ENCODE data around the gene NEU3. TPM values are rescaled to one million over a fixed set of nuclear protein-coding genes. Genes with fewer than 3 reads are reported as not detected.

Gene NEU3
- polyA plus RNA-seq, 3 donors, result 2.3 to 25.1 (median 3.9) TPM

GRCh38 chr11:74971424-74971823 lies 17.3 kb upstream of the NEU3 start:
- H2AFZ ChIP-seq (ENCODE audit: insufficient read depth, low read depth, low read length, poor library complexity, severe bottlenecking), result no peak overlapping the region
- no peak overlapping the region for H3K4me2 ChIP-seq (replicated peaks; ENCODE audit: extremely low read depth, low read length, poor library complexity, severe bottlenecking)
- H3K4me3 ChIP-seq (replicated peaks in 1 of 3; ENCODE audit: low read depth in 2 of 3, low read length in 3 of 3), result no peak overlapping the region
- no peaks in the 10 kb centered on the region for H3K9me3 ChIP-seq (replicated peaks in 1 of 2; ENCODE audit: control insufficient read depth in 1 of 2, insufficient read depth in 1 of 2, low read length in 2 of 2)
- no peaks in the 10 kb centered on the region for H3K27me3 Mint-ChIP-seq (ENCODE audit: low read depth in 3 of 3)
- peaks cover 90 to 98% of the 10 kb centered on the region in 2 donors for H3K36me3 ChIP-seq (replicated peaks in 1 of 2; ENCODE audit: control insufficient read depth in 1 of 2, insufficient read depth in 2 of 2, low read length in 2 of 2)
- WGBS (ENCODE audit: insufficient coverage), result 93% methylated on average over 2 of the region's 6 CpGs
- H3K27me3 ChIP-seq (ENCODE audit: control insufficient read depth in 2 of 2, insufficient read depth in 2 of 2, low read length in 2 of 2), result no peaks in the 10 kb centered on the region
- H3K36me3 Mint-ChIP-seq, result peaks cover 69 to 92% of the 10 kb centered on the region in 2 donors
- no peak overlapping the region for H3K27ac Mint-ChIP-seq
- intact Hi-C loops (cut with micrococcal nuclease), result no loop called here
- TF ChIP-seq CTCF (IDR thresholded peaks at IDR 0.05), result no peak
- peaks cover 31% of the 10 kb centered on the region for H4K20me1 ChIP-seq (ENCODE audit: insufficient read depth, low read length)
- H3K27ac ChIP-seq (ENCODE audit: low read depth in 1 of 2, low read length in 2 of 2), result no peak overlapping the region
- H3K4me1 Mint-ChIP-seq, result no peaks in the 10 kb centered on the region
- no peak overlapping the region for H3K9ac ChIP-seq (ENCODE audit: insufficient read depth, low read length, poor library complexity, severe bottlenecking)
- H3K79me2 ChIP-seq (ENCODE audit: insufficient read depth, low read length), result peaks cover 23% of the 10 kb centered on the region
- no peaks in the 10 kb centered on the region for H3K9me3 Mint-ChIP-seq
- H3K4me3 Mint-ChIP-seq, result no peak overlapping the region
- no peak for DNase-seq
- no peaks in the 10 kb centered on the region for H3K4me1 ChIP-seq (ENCODE audit: control insufficient read depth in 1 of 2, insufficient read depth in 2 of 2, low read length in 2 of 2)

- H3K4me2 ChIP-seq (replicated peaks; ENCODE audit: extremely low read depth, low read length, poor library complexity, severe bottlenecking), result no peak overlapping the region
- no peak for DNase-seq
- H3K36me3 ChIP-seq (replicated peaks in 1 of 2; ENCODE audit: control insufficient read depth in 1 of 2, insufficient read depth in 2 of 2, low read length in 2 of 2), result peaks cover 47 to 65% of the 10 kb centered on the region in 2 donors
- no peaks in the 10 kb centered on the region for H3K27me3 Mint-ChIP-seq (ENCODE audit: low read depth in 3 of 3)
- peaks cover 21% of the 10 kb centered on the region for H3K4me1 Mint-ChIP-seq
- no peaks in the 10 kb centered on the region for H3K9me3 ChIP-seq (replicated peaks in 1 of 2; ENCODE audit: control insufficient read depth in 1 of 2, insufficient read depth in 1 of 2, low read length in 2 of 2)
- H3K27ac Mint-ChIP-seq, result no peak overlapping the region
- no peak overlapping the region for H3K4me3 ChIP-seq (replicated peaks in 1 of 3; ENCODE audit: low read depth in 2 of 3, low read length in 3 of 3)
- no peaks in the 10 kb centered on the region for H3K27me3 ChIP-seq (ENCODE audit: control insufficient read depth in 2 of 2, insufficient read depth in 2 of 2, low read length in 2 of 2)
- H3K36me3 Mint-ChIP-seq, result peaks cover 47 to 60% of the 10 kb centered on the region in 2 donors
- no peak overlapping the region for H3K27ac ChIP-seq (ENCODE audit: low read depth in 1 of 2, low read length in 2 of 2)
- no peak for TF ChIP-seq CTCF (IDR thresholded peaks at IDR 0.05)
- H3K9me3 Mint-ChIP-seq, result no peaks in the 10 kb centered on the region
- WGBS (ENCODE audit: insufficient coverage), result 100% methylated on average over 3 of the region's 4 CpGs
- peaks cover 14% of the 10 kb centered on the region for H4K20me1 ChIP-seq (ENCODE audit: insufficient read depth, low read length)
- no peak overlapping the region for H2AFZ ChIP-seq (ENCODE audit: insufficient read depth, low read depth, low read length, poor library complexity, severe bottlenecking)
- H3K4me3 Mint-ChIP-seq, result no peak overlapping the region
- no peak overlapping the region for H3K9ac ChIP-seq (ENCODE audit: insufficient read depth, low read length, poor library complexity, severe bottlenecking)
- H3K4me1 ChIP-seq (ENCODE audit: control insufficient read depth in 1 of 2, insufficient read depth in 2 of 2, low read length in 2 of 2), result peaks cover 12 to 16% of the 10 kb centered on the region in 2 donors
- intact Hi-C loops (cut with micrococcal nuclease), result no loop called here
- peaks cover 5% of the 10 kb centered on the region for H3K79me2 ChIP-seq (ENCODE audit: insufficient read depth, low read length)
Measured at GRCh38 chr11:74978041-74978440, 10.7 kb upstream of the NEU3 start.
